ENCODE measurements around the gene IGFL4. TPM values are rescaled to one million over a fixed set of nuclear protein-coding genes. Genes with fewer than 3 reads are reported as not detected.

Gene IGFL4
- total and polyA plus RNA-seq, 9 of the 15 experiments (the other 6 are each of a cell fraction or from before 2014, with no cell fraction given): not detected

- CTCF ChIA-PET (ENCODE audit: low intra/inter-chr PET ratio): interaction anchor here (0.6 to 8.3 kb wide), 5 partner anchors 35 to 182 kb away, joined by 3 to 115 read pairs (median 4); no protein-coding TSS in a partner anchor
- Histone ChIP-seq H3K4me1 (replicated peaks in 1 of 2; ENCODE audit: control insufficient read depth in 2 of 2, insufficient read depth in 2 of 2, low read length in 2 of 2) (no peaks in the 10 kb centered on the region), H3K4me3 (no peak overlapping the region), H2AFZ (ENCODE audit: low read depth, low read length) (no peak overlapping the region), H3K27me3 (ENCODE audit: control insufficient read depth in 2 of 2, insufficient read depth in 2 of 2, low read length in 2 of 2) (no peaks in the 10 kb centered on the region), H3K36me3 (ENCODE audit: control insufficient read depth, insufficient read depth, low read length) (no peaks in the 10 kb centered on the region), H3K4me2 (ENCODE audit: insufficient read depth, low read length) (no peak overlapping the region), H3K27ac (ENCODE audit: extremely low read depth, low read depth, low read length) (no peak overlapping the region), H3K9ac (ENCODE audit: insufficient read depth in 1 of 2, low read depth in 2 of 2, low read length in 2 of 2) (no peak overlapping the region), H4K20me1 (replicated peaks; ENCODE audit: control insufficient read depth, insufficient read depth, low read length) (no peaks in the 10 kb centered on the region), H3K9me3 (replicated peaks; ENCODE audit: control insufficient read depth, insufficient read depth, low read depth, low read length) (no peaks in the 10 kb centered on the region; the same call in 1 of the 2 replicates), H3K79me2 (ENCODE audit: control insufficient read depth, insufficient read depth, low read length) (no peaks in the 10 kb centered on the region), H3K9me1 (ENCODE audit: control insufficient read depth, insufficient read depth, low read length) (no peaks in the 10 kb centered on the region)
- DNase-seq (ENCODE audit: extremely low read depth in 1 of 4, low spot score in 3 of 4) (no peak), ATAC-seq (no peak), FAIRE-seq (no peak)
- no peak for TF ChIP-seq PHF8 (IDR thresholded peaks at IDR 0.05; ENCODE audit: borderline replicate concordance, low read length)
- TF ChIP-seq IRF1 (CRISPR knock-in tag; IDR thresholded peaks at IDR 0.05; ENCODE audit: borderline replicate concordance): no peak
- no peak for TF ChIP-seq ZNF354B (CRISPR knock-in tag; IDR thresholded peaks at IDR 0.05)
- TF ChIP-seq AFF4 (CRISPR knock-in tag; IDR thresholded peaks at IDR 0.05): no peak
- no peak for TF ChIP-seq MCM2 (IDR thresholded peaks at IDR 0.05; ENCODE audit: low read depth)
- no peak for TF ChIP-seq MAFK (IDR thresholded peaks at IDR 0.05; ENCODE audit: low read length)
- no peak for TF ChIP-seq NELFE (IDR thresholded peaks at IDR 0.05; ENCODE audit: insufficient read depth, insufficient read length)
- no peak for TF ChIP-seq MEF2D (tag; conservative IDR thresholded peaks at IDR 0.05; ENCODE audit: low read depth)
- TF ChIP-seq MTA1 (IDR thresholded peaks at IDR 0.05; ENCODE audit: borderline replicate concordance): no peak
- TF ChIP-seq ZNF583 (CRISPR knock-in tag; IDR thresholded peaks at IDR 0.05): no peak
- no peak for TF ChIP-seq PTRF (tag; IDR thresholded peaks at IDR 0.05)
- no peak for TF ChIP-seq ZFP91 (CRISPR knock-in tag; IDR thresholded peaks at IDR 0.05)
- no peak for TF ChIP-seq SMC3 (conservative IDR thresholded peaks at IDR 0.05; ENCODE audit: insufficient read depth, low read depth, low read length)
- TF ChIP-seq SRSF7 (optimal IDR thresholded peaks at IDR 0.05; ENCODE audit: low read depth, low read length): no peak
- intact Hi-C loops (cut with micrococcal nuclease) (loop anchor here (2.0 kb wide), 1 partner anchor 106 kb away; no protein-coding TSS in a partner anchor), in situ Hi-C loops (cut with MboI) (loop anchor here (5.0 kb wide), 1 partner anchor 180 kb away; no protein-coding TSS in a partner anchor)
- POLR2A ChIA-PET: no interaction called here
- BruUV-seq (replicated peaks): no TSS peak
- 0% methylated on average over 2 of the region's 2 CpGs for WGBS (ENCODE audit: insufficient coverage, low coverage, missing lambda C conversion rate)
These were observed 41.9 kb upstream of the IGFL4 start for GRCh38 chr19:46082728-46083050.
